ENCODE results near the gene RPL18. TPM values are rescaled to one million over a fixed set of nuclear protein-coding genes. Genes with fewer than 3 reads are reported as not detected.

Gene RPL18
- total and polyA plus RNA-seq, 9 of the 15 experiments (the other 6 are each of a cell fraction or from before 2014, with no cell fraction given), result 312 to 2,635 (median 1,653) TPM

DNA sequence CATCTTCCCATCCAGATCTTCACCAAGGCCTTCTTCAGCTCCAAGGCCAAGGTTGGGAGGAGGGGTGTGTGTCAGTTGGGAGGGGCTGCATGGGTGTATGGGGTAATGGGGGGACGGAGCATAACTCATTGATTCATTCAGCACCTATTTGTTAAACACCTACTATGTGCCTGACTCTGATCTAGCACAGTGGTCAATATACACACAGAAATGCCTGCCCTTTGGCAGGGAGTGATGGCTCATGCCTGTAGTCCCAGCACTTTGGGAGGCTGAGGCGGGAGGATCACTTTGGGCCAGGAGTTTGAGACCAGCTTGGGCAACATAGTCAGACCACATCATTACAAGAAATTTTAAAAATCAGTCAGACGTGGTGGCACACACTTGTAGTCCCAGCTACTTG is 31.6 kb downstream of the RPL18 start:
- H3K9ac ChIP-seq (ENCODE audit: insufficient read depth in 1 of 2, low read depth in 2 of 2, low read length in 2 of 2), result peak overlapping the region in 1 of 2 experiments; percentile 52; a peak in 1 of 4 replicates
- ChIA-PET CTCF (ENCODE audit: low intra/inter-chr PET ratio) (interaction anchor here (3.9 kb wide), 1 partner anchor 81 kb away, joined by 24 read pairs; no protein-coding TSS in a partner anchor), POLR2A (interaction anchor here (0.5 to 2.6 kb wide), 3 partner anchors 32 to 85 kb away, joined by 3 to 13 read pairs (median 3); partner anchors contain the start of genes RPL18 and SPHK2)
- intact Hi-C loops (cut with micrococcal nuclease), result loop anchor here (5.0 kb wide), 1 partner anchor 195 kb away; no protein-coding TSS in a partner anchor
- TF ChIP-seq SFPQ (IDR thresholded peaks at IDR 0.05; ENCODE audit: low read depth, low read length) (no peak), ZNF589 (CRISPR knock-in tag; IDR thresholded peaks at IDR 0.05; ENCODE audit: low read depth) (no peak), U2AF2 (optimal IDR thresholded peaks at IDR 0.05; ENCODE audit: low read depth, low read length) (no peak), ZKSCAN1 (IDR thresholded peaks at IDR 0.05; ENCODE audit: low read depth, low read length) (peak; percentile 87), BRD4 (IDR thresholded peaks at IDR 0.05) (no peak)
- DNase-seq (ENCODE audit: extremely low read depth in 1 of 4, low spot score in 3 of 4) (no peak), FAIRE-seq (no peak), ATAC-seq (no peak)
- H3K27me3 ChIP-seq (ENCODE audit: control insufficient read depth in 2 of 2, insufficient read depth in 2 of 2, low read length in 2 of 2), result no peaks in the 10 kb centered on the region
- H3K4me2 ChIP-seq (ENCODE audit: insufficient read depth, low read length), result no peak overlapping the region
- H3K27ac ChIP-seq (ENCODE audit: extremely low read depth, low read depth, low read length), result no peak overlapping the region
- H2AFZ ChIP-seq (ENCODE audit: low read depth, low read length), result no peak overlapping the region
- 68% methylated on average over 3 of the region's 3 CpGs for WGBS (ENCODE audit: insufficient coverage, low coverage, missing lambda C conversion rate)
- H3K4me1 ChIP-seq (replicated peaks in 1 of 2; ENCODE audit: control insufficient read depth in 2 of 2, insufficient read depth in 2 of 2, low read length in 2 of 2), result peaks cover 3 to 30% of the 10 kb centered on the region in 2 experiments; a peak in 2 of 5 replicates
- H3K4me3 ChIP-seq, result no peak overlapping the region
- BruUV-seq (replicated peaks), result no TSS peak
- H3K36me3 ChIP-seq (ENCODE audit: control insufficient read depth, insufficient read depth, low read length), result no peaks in the 10 kb centered on the region
- in situ Hi-C loops (cut with MboI), result loop anchor here (5.0 to 25.0 kb wide), 2 partner anchors 270 to 1525 kb away; no protein-coding TSS in a partner anchor
- no peaks in the 10 kb centered on the region for H3K9me3 ChIP-seq (replicated peaks; ENCODE audit: control insufficient read depth, insufficient read depth, low read depth, low read length)
- no peaks in the 10 kb centered on the region for H4K20me1 ChIP-seq (replicated peaks; ENCODE audit: control insufficient read depth, insufficient read depth, low read length)
- no peaks in the 10 kb centered on the region for H3K9me1 ChIP-seq (ENCODE audit: control insufficient read depth, insufficient read depth, low read length)
- H3K79me2 ChIP-seq (ENCODE audit: control insufficient read depth, insufficient read depth, low read length), result no peaks in the 10 kb centered on the region

All from K562 (cell line).